ENCODE measurements around the gene PTPRG. TPM values are rescaled to one million over a fixed set of nuclear protein-coding genes. Genes with fewer than 3 reads are reported as not detected.
A peak's percentile ranks its signal among the peaks of the same experiment; 100 is the strongest.
"Not testable (repeated sequence)": the region's sequence is repeated elsewhere in the genome, so short reads cannot be mapped to it uniquely, and the experiment has no call there.

Gene PTPRG
- total RNA-seq, 1 donor from 2014 or later = 40.0 TPM

- no peak for DNase-seq
Measured at GRCh38 chr3:61804782-61805181, 243.4 kb downstream of the PTPRG start.

GRCh38 chr3:61805510-61806080, 244.2 kb downstream of the PTPRG start:
- no peak for DNase-seq

- no peak for DNase-seq
Measured at GRCh38 chr3:61806810-61807209, 245.4 kb downstream of the PTPRG start.

GRCh38 chr3:61807865-61808276, 246.5 kb downstream of the PTPRG start:
- DNase-seq = no peak

GRCh38 chr3:61808526-61808925, 247.2 kb downstream of the PTPRG start:
- peak; percentile 16 for DNase-seq

- no peak for DNase-seq
Measured at GRCh38 chr3:61808999-61809398, 247.6 kb downstream of the PTPRG start.

GRCh38 chr3:61809879-61810278, 248.5 kb downstream of the PTPRG start:
- no peak for DNase-seq

GRCh38 chr3:61810953-61811497, 249.7 kb downstream of the PTPRG start:
- DNase-seq = no peak

- no peak for DNase-seq
Measured at GRCh38 chr3:61811652-61812051, 250.3 kb downstream of the PTPRG start.

- no peak for DNase-seq
Measured at GRCh38 chr3:61812085-61812484, 250.7 kb downstream of the PTPRG start.

- DNase-seq = no peak
Measured at GRCh38 chr3:61812517-61812916, 251.1 kb downstream of the PTPRG start.

- DNase-seq = peak; percentile 75
Measured at GRCh38 chr3:61813636-61814035, 252.3 kb downstream of the PTPRG start.

- DNase-seq = no peak
Measured at GRCh38 chr3:61814674-61815073, 253.3 kb downstream of the PTPRG start.

- not testable (repeated sequence) for DNase-seq
Measured at GRCh38 chr3:61816304-61816703, 254.9 kb downstream of the PTPRG start.

- no peak for DNase-seq
Measured at GRCh38 chr3:61819861-61820260, 258.5 kb downstream of the PTPRG start.

- no peak for DNase-seq
Measured at GRCh38 chr3:61820306-61820992, 259.1 kb downstream of the PTPRG start.

GRCh38 chr3:61821823-61822251, 260.5 kb downstream of the PTPRG start:
- DNase-seq = no peak

- no peak for DNase-seq
Measured at GRCh38 chr3:61822588-61822987, 261.2 kb downstream of the PTPRG start.

- DNase-seq = no peak
Measured at GRCh38 chr3:61824553-61825135, 263.3 kb downstream of the PTPRG start.

GRCh38 chr3:61826161-61826560, 264.8 kb downstream of the PTPRG start:
- DNase-seq = no peak

- DNase-seq = peak; percentile 9
Measured at GRCh38 chr3:61828184-61828874, 267.0 kb downstream of the PTPRG start.

GRCh38 chr3:61828880-61829721, 267.7 kb downstream of the PTPRG start:
- DNase-seq = no peak

Data from skin of body (tissue), 2 donors.